Body of pancreas (tissue), 4 donors: ENCODE data around the gene TSC1. TPM values are rescaled to one million over a fixed set of nuclear protein-coding genes. Genes with fewer than 3 reads are reported as not detected.

Experiments used
- ATAC-seq: fragments of 150-250 bp; one replicate; pipeline ENCODE4 v1.9.1; 2016
- DNase-seq, 4 donors: peaks; one replicate each; pipeline ENCODE4 v3.0.0-alpha.2; 2019
- H3K27ac ChIP-seq, 4 donors: fragments of 200-600 bp; sonication (generic); 1 replicate in 3 of 4; 2 replicates in 1 of 4; pipeline versions ENCODE4 v1.5.1 to v1.6.1; 2016 to 2019; ENCODE audit warnings: mild to moderate bottlenecking in 1 of 4, mixed read lengths in 1 of 4, moderate library complexity in 1 of 4
- H3K27me3 ChIP-seq, 2 donors: fragments of 200-600 bp; sonication (generic); one replicate each; pipeline ENCODE4 v1.6.0; 2016; ENCODE audit warnings: mild to moderate bottlenecking in 1 of 2
- H3K36me3 ChIP-seq, 2 donors: fragments of 200-600 bp; sonication (generic); replicated peaks in 1 of 2; 2 replicates each; pipeline ENCODE4 v1.5.1; 2016; ENCODE audit warnings: low read depth in 2 of 2; ENCODE audit not compliant: insufficient read depth in 1 of 2
- H3K4me1 ChIP-seq: fragments of 200-600 bp; sonication (generic); one replicate; pipeline ENCODE4 v1.6.0; 2016
- H3K4me3 ChIP-seq, 2 donors: fragments of 200-600 bp; sonication (generic); 1 replicate in 1 of 2; 2 replicates in 1 of 2; pipeline ENCODE4 v1.5.1; 2016 to 2019
- H3K9me3 ChIP-seq, 3 donors: fragments of 200-600 bp; sonication (generic); 1 replicate in 2 of 3; 2 replicates in 1 of 3; pipeline ENCODE4 v1.5.1; 2016
- CTCF ChIP-seq, 7 experiments: fragments of 450-650 bp in 4 of 7; fragments of 200-600 bp in 3 of 7; sonication (generic) in 3 of 7; IDR thresholded peaks; one replicate each; pipeline ENCODE4 v1.5.1; 2016 to 2019; ENCODE audit warnings: antibody characterized with exemption in 7 of 7
- POLR2A ChIP-seq, 3 donors: fragments of 450-650 bp; IDR thresholded peaks; one replicate each; pipeline ENCODE4 v1.6.1; 2016; ENCODE audit warnings: antibody characterized with exemption in 3 of 3, mild to moderate bottlenecking in 2 of 3
- WGBS, 2 donors: methylation state at CpG; one replicate each; pipeline ENCODE4 v1.1.5; 2017; 5-methylcytosine and 5-hydroxymethylcytosine counted together
- intact Hi-C: fragments of 100-400 bp; cut with DNase I; formaldehyde crosslinking; loops from one replicate; pipeline ENCODE4 v1.15.1; 2023
- total RNA-seq, 2 donors: library from RNA; depleted of rRNA; stranded (reverse); fragments of >200 nt; gene quantifications; one replicate each; pipeline ENCODE4 v1.1.0, GENCODE V29; 2016

The TSC1 gene
- total RNA-seq, 2 donors from 2014 or later = 44.1 to 47.1 TPM

DNA sequence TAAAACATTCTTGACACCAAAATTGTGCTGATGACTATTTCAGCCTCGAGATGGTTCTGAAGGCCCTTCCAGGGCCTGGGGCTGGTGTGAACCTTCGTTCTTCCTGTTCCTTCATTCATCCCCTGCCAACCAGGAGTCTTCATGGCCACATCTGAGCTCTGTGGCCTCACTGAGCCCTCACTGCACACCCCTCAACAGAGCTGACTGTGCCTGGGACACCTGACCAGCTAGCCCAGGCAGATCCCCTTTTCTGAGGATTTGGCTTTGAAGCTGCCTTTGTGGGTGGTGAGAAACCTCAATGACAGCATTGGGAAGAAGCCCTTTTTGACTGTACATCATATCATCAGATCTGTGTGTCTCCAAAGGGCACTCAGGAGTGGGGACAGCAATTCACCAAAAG, 80.1 kb downstream of the TSC1 start:
- ATAC-seq = no peak
- DNase-seq = no peak
- H3K36me3 ChIP-seq = no peaks in the 10 kb centered on the region
- H3K9me3 ChIP-seq = no peaks in the 10 kb centered on the region
- H3K27me3 ChIP-seq = no peaks in the 10 kb centered on the region
- H3K4me1 ChIP-seq = no peaks in the 10 kb centered on the region
- no peak for TF ChIP-seq CTCF (IDR thresholded peaks at IDR 0.05)
- TF ChIP-seq POLR2A (IDR thresholded peaks at IDR 0.05) = no peak
- WGBS, 2 donors = 57 to 67% methylated on average over 2 of the region's 2 CpGs
- no peak overlapping the region for H3K4me3 ChIP-seq
- intact Hi-C loops = no loop called here
- H3K27ac ChIP-seq = no peak overlapping the region

DNA sequence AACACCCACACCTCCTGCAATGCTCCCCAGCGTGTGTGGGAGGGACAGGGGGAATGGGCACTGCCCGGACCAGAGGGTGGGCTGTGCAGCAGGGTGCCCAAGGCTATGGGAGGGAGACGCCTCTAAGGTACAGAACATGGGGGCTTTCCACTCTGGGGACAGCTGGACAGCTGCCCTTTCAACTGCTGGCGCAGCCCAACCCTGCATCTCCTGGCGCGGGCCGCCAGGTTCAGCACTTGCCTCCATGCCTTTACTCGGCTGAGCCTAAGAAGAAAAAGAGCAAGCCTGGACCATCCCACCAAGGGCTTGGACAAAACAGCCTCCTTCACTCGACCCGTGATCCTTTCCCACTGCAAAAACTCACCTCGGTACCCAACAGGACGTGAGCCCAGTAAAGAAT, 81.3 kb downstream of the TSC1 start:
- H3K27ac ChIP-seq = no peak overlapping the region
- no peaks in the 10 kb centered on the region for H3K4me1 ChIP-seq
- no peak for TF ChIP-seq POLR2A (IDR thresholded peaks at IDR 0.05)
- no peak for TF ChIP-seq CTCF (IDR thresholded peaks at IDR 0.05)
- H3K27me3 ChIP-seq = no peaks in the 10 kb centered on the region
- intact Hi-C loops = no loop called here
- 76 to 82% methylated on average over 8 to 12 of the region's 12 CpGs for WGBS, 2 donors
- no peaks in the 10 kb centered on the region for H3K9me3 ChIP-seq
- no peak overlapping the region for H3K4me3 ChIP-seq
- ATAC-seq = no peak
- DNase-seq = no peak
- no peaks in the 10 kb centered on the region for H3K36me3 ChIP-seq

- TF ChIP-seq POLR2A (IDR thresholded peaks at IDR 0.05) = no peak
- TF ChIP-seq CTCF (IDR thresholded peaks at IDR 0.05) = no peak
- 83 to 85% methylated on average over 6 of the region's 6 CpGs for WGBS, 2 donors
- H3K27me3 ChIP-seq = no peaks in the 10 kb centered on the region
These were observed 81.9 kb downstream of the TSC1 start for GRCh38 chr9:132862533-132862932.

GRCh38 chr9:132861666-132862065, 82.8 kb downstream of the TSC1 start:
- DNase-seq (no peak), ATAC-seq (no peak)
- Histone ChIP-seq H3K4me3 (no peak overlapping the region), H3K9me3 (no peaks in the 10 kb centered on the region), H3K27ac (no peak overlapping the region), H3K36me3 (no peaks in the 10 kb centered on the region), H3K4me1 (no peaks in the 10 kb centered on the region), H3K27me3 (no peaks in the 10 kb centered on the region)
- intact Hi-C loops = no loop called here
- TF ChIP-seq POLR2A (IDR thresholded peaks at IDR 0.05) = no peak
- TF ChIP-seq CTCF (IDR thresholded peaks at IDR 0.05) = no peak
- 92 to 95% methylated on average over 3 of the region's 3 CpGs for WGBS, 2 donors

More at GRCh38 chr9:132862533-132862932, 81.9 kb downstream of the TSC1 start:
- Histone ChIP-seq H3K9me3 (no peaks in the 10 kb centered on the region), H3K36me3 (no peaks in the 10 kb centered on the region), H3K27ac (no peak overlapping the region), H3K4me1 (no peaks in the 10 kb centered on the region), H3K4me3 (no peak overlapping the region)
- DNase-seq (no peak), ATAC-seq (no peak)
- intact Hi-C loops = no loop called here

GRCh38 chr9:132858751-132859150, 85.7 kb downstream of the TSC1 start:
- WGBS, 2 donors = 62 to 66% methylated on average over 7 of the region's 7 CpGs
- intact Hi-C loops = no loop called here
- no peak overlapping the region for H3K27ac ChIP-seq
- ATAC-seq (no peak), DNase-seq (no peak)
- H3K4me1 ChIP-seq = no peaks in the 10 kb centered on the region
- no peaks in the 10 kb centered on the region for H3K9me3 ChIP-seq
- H3K36me3 ChIP-seq = no peaks in the 10 kb centered on the region
- H3K27me3 ChIP-seq = no peaks in the 10 kb centered on the region
- no peak overlapping the region for H3K4me3 ChIP-seq
- TF ChIP-seq CTCF (IDR thresholded peaks at IDR 0.05) = no peak
- no peak for TF ChIP-seq POLR2A (IDR thresholded peaks at IDR 0.05)
